Measurements from ENCODE around the gene TNFRSF21. TPM values are rescaled to one million over a fixed set of nuclear protein-coding genes. Genes with fewer than 3 reads are reported as not detected.

Gene TNFRSF21
- total and polyA plus RNA-seq, 12 donors = 1.9 to 13.7 (median 7.5) TPM

DNA sequence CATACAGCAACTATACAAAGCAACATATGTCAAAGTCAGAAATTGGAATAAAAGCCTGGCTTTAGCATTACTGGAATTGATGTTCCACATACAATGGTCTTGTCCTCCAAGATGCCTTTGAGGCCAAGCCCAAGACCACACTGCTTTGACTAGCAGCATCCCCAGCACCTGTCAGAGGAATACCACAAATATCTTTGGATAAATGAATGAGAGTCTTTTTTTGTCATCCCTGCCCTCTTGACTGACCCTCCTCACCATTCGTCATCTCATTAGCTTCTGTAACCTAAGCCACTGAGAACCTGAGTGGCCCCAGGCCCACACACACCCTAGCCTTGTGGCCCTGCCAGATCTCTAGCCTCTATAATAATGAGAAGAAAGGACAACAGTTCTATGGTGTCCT lies 48.5 kb downstream of the TNFRSF21 start:
- no peak for TF ChIP-seq CTCF (IDR thresholded peaks at IDR 0.05)
- WGBS, 4 donors = 75 to 89% (median 81%) methylated on average over 1 of the region's 1 CpG
- Histone ChIP-seq H3K9me3 (replicated peaks in 1 of 3) (no peaks in the 10 kb centered on the region), H3K27ac (no peak overlapping the region), H3K4me1 (replicated peaks in 1 of 2) (no peaks in the 10 kb centered on the region), H3K36me3 (replicated peaks in 1 of 2) (no peaks in the 10 kb centered on the region), H3K27me3 (no peaks in the 10 kb centered on the region), H3K4me3 (no peak overlapping the region)
- no peak for DNase-seq
- intact Hi-C loops (cut with DNase I) = no loop called here

GRCh38 chr6:47260021-47260420 lies 49.7 kb downstream of the TNFRSF21 start:
- intact Hi-C loops (cut with DNase I) = no loop called here
- TF ChIP-seq CTCF (IDR thresholded peaks at IDR 0.05) (no peak), POLR2A (IDR thresholded peaks at IDR 0.05) (no peak)
- WGBS, 4 donors = 46 to 87% (median 67%) methylated on average over 4 of the region's 4 CpGs
- no peak overlapping the region for H3K27ac ChIP-seq
- H3K36me3 ChIP-seq (replicated peaks in 1 of 2) = no peaks in the 10 kb centered on the region
- H3K4me3 ChIP-seq = no peak overlapping the region
- H3K9me3 ChIP-seq (replicated peaks in 1 of 3) = no peaks in the 10 kb centered on the region
- DNase-seq = no peak
- no peaks in the 10 kb centered on the region for H3K4me1 ChIP-seq (replicated peaks in 1 of 2)
- H3K27me3 ChIP-seq = no peaks in the 10 kb centered on the region

DNA sequence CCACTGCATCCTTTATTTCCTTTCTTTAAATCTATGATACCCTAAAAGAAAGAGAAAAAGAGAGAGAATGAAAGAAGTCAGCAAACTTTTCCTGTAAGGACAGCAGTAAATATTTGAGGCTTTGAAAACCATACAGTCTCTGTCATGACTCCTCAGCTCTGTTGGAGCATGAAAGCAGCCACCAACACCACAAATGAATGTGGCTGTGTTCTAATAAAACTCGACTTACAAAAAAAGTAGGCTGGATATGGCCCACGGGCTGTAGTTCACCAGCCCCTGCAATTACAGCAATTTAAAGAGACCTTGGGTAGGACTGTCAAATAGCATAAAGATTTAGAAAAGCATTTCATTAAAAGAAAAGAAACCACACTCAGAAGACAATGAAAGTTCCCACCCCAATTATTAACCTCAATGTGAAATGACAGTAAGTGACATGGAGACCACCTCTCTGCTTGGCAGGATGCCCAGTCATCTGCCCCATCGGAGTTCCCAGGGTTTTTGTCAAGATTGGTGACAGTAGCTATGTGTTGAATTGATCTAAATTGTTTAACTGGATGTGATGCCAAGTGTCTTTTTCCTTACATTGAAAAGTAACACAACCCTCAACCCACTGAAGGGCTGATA lies 50.9 kb downstream of the TNFRSF21 start:
- Histone ChIP-seq H3K4me3 (no peak overlapping the region), H3K9me3 (replicated peaks in 1 of 3) (no peaks in the 10 kb centered on the region), H3K36me3 (replicated peaks in 1 of 2) (no peaks in the 10 kb centered on the region), H3K27ac (no peak overlapping the region), H3K4me1 (replicated peaks in 1 of 2) (no peaks in the 10 kb centered on the region), H3K27me3 (no peaks in the 10 kb centered on the region)
- intact Hi-C loops (cut with DNase I) = no loop called here
- no peak for DNase-seq
- WGBS, 4 donors = 49 to 74% (median 56%) methylated on average over 3 of the region's 3 CpGs
- no peak for TF ChIP-seq CTCF (IDR thresholded peaks at IDR 0.05)
- TF ChIP-seq POLR2A (IDR thresholded peaks at IDR 0.05) = no peak

- 75 to 80% (median 77%) methylated on average over 6 of the region's 6 CpGs for WGBS, 4 donors
- no peaks in the 10 kb centered on the region for H3K9me3 ChIP-seq (replicated peaks in 1 of 3)
- intact Hi-C loops (cut with DNase I) = no loop called here
- TF ChIP-seq CTCF (IDR thresholded peaks at IDR 0.05) (no peak), POLR2A (IDR thresholded peaks at IDR 0.05) (no peak)
- no peak overlapping the region for H3K27ac ChIP-seq
- no peak overlapping the region for H3K4me3 ChIP-seq
- no peak for DNase-seq
- no peaks in the 10 kb centered on the region for H3K27me3 ChIP-seq
- no peaks in the 10 kb centered on the region for H3K36me3 ChIP-seq (replicated peaks in 1 of 2)
- no peaks in the 10 kb centered on the region for H3K4me1 ChIP-seq (replicated peaks in 1 of 2)
Measured at GRCh38 chr6:47256981-47257730, 52.5 kb downstream of the TNFRSF21 start.
